Stimulated activated CD8-positive, alpha-beta memory T cell treated with anti-CD3 and anti-CD28 coated beads, Interleukin-7, amount 100 ng/mL, for 24 hours (primary cell): Measurements from ENCODE around the gene CDC42BPA.
"Not testable (repeated sequence)": the region's sequence is repeated elsewhere in the genome, so short reads cannot be mapped to it uniquely, and the experiment has no call there.

Source experiments
- DNase-seq: peaks from one replicate; pipeline ENCODE4 v3.0.0-alpha.2; 2020; ENCODE audit warnings: low read depth

CDC42BPA gene

DNA sequence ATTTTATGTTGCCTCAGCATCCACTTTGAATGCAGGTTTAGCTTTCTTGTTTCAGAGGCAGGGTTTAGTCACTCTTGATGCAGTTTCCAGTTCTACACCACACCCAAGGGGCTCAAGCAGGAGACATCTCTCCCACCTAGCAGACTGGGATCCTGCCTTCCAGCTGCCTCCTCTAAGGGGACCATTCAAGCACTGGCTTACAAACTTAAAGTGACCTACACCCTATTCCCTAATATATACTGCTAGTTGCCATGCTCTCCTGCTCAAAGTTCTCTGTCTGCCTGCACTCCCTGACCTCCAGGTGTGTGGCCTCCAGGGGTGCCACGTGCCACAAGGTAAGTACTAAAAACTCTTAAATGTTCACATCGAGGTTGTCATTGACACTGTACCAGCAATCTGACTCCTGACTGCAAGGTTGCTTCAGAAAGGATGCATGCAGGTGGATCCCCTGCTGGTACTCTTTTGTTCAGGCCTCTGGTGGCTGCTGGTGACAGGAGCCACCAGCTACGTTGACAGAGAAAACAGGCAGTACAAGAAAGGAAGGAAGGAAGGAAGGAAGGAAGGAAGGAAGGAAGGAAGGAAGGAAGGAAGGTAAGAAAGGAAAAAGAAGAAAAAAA, 192.3 kb downstream of the CDC42BPA start:
- no peak for DNase-seq

DNA sequence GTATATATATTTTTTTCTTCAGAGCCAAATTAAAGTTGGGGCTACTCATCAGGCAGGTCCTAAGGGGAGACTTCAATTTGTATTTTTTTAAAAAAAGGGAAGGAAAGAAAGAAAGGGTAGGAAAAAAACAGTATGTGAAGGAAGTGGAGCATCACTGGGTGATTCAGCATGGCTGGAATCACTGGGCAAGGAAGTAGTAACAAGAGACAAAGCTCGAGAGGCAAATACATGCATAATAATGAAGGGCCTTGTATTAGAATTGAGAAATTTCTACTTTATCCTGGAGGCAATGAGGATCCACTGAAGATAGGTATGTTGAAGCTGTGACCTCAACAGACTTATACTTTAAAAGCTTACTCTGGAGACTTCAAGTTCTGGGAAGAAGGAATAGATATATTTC, 193.8 kb downstream of the CDC42BPA start:
- no peak for DNase-seq

- no peak for DNase-seq
Observed at GRCh38 chr1:227120826-227121225, 197.5 kb downstream of the CDC42BPA start.

DNA sequence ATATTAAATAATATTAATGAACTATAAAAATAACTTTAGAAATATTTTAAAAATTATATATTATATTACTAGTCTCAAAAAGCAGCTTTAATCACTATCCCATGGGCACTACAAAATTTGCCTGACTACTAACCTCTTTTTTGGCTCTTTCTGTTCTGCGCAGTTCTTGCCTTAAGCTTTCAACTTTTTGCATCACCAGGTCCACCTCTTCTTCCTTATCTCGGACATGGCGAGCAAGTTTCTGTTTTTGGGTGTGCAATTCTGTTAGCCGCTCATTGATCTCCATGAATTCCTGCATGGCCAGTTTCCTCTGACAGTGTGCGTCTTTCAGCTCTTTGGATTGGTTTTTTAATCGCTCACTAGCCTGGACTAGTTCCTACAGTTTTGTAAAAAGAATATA, 205.8 kb downstream of the CDC42BPA start:
- no peak for DNase-seq

DNA sequence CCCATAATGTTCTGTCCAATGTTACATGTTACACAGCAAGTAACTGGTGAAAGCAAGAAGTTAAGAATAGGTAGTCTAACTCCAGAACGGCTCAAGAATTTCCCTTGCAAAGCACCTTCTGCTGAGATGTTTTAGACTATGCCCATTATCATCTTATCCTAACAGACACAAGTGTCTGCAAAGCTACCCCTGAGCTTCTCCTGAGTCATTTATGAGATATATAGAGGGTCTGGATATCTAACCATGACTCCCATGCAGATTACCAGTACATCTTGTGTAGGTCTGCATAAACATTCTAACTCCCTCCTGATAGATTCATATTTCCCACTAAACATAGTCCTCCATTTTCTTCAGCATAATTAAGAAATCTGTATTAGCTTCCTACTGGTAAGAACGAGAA, 206.5 kb downstream of the CDC42BPA start:
- DNase-seq, result no peak

DNA sequence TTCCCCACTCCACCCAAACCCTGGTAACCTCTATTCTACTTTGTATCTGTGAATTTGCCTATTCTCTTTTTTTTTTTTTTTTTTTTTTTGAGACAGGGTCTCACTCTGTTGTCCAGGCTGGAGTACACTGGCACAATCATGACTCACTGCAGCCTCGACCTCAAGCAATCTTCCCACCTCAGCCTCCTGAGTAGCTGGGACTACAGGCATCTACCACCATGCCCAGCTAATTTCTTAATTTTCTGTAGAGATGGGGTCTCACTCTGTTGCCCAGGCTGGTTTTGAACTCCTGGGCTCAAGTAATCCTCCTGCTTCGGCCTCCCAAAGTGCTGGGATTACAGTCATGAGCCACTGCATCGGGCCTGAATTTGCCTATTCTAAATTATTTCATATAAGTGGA, 213.0 kb downstream of the CDC42BPA start:
- not testable (repeated sequence) for DNase-seq

- no peak for DNase-seq
Observed at GRCh38 chr1:227102056-227102455, 216.2 kb downstream of the CDC42BPA start.

DNA sequence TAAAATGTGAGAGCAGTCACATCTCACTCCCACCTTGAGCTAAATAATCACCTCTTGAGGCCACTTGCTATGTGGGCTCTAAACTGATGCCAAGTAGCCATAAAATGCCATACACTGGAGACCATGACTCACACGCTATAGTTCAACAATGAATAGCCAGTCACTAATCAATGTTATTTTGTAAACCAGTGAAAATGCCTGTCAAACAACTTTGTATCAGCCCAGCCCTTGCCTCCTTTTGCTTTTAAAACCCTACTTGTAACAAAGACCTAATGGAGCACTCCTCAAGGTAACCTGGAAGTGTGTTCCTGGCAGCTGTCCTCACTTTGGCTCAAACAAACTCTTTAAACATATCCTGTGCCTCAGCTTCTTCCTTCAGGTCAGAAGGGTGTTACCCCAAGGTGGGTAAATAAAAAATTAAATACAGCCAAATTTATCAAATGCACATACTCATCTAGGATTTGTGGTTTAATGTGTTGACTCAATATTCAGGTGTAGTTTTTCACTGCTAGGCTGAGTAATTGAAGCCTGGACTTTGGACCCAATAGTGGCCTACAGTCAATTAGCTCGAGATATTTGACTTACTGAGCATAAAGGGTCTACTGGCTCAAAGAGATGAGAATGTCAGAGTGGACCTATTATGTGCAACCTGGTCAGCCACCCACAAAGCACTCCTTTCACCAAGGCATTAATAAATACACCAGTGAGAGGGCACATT, 223.9 kb downstream of the CDC42BPA start:
- no peak for DNase-seq

DNA sequence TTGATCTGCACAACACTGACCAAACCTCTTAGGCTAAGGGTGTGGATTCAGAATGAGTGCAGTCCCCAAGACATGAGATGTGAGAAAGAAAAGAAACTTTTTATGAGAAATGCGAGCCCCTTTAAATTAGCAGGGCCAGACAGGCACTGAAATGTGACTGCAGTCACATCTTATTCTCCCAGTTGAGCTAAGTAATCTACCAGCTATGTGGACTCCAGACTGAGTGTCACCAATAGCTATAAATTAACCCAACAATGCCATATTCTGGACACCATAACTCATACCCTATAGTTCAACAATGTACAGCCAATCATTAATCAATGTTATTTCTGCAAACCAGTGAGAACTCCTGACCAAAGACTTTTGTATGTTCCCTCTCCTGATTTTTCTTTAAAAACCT, 225.0 kb downstream of the CDC42BPA start:
- DNase-seq, result no peak

DNA sequence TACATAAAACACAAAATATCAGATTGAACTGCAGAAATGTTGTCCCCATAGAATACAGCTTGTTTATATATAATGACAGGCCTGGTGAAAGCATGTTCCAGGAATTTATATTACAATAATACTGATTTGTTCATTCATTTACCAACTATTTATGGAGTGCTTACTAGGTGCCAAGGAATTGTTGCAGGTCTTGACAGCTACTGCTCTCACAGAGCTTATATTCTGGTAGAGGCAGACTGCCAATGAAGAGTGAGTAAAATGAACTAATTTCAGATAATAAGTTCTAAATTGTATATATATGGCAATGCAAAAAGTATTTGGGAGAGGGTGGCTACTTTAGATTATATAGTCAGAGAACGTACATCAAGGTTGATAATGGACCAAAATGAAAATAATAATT, 226.2 kb downstream of the CDC42BPA start:
- DNase-seq, result no peak

DNA sequence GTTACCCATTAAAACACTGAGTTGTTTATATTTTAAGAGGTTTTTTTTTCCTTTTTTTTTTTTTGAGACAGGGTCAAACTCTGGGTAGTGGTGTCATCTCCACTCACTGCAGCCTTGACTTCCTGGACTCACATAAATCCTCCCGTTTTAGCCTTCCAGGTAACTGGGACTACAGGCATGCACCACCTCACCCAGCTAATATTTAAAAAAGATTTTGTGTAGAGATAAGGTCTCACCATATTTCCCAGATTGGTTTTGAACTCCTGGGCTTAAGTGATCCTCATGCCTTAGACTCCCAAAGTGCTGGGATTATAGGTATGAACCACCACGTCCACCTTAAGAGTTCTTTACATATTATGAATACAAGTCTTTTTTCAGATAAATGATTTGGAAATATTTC, 231.7 kb downstream of the CDC42BPA start:
- no peak for DNase-seq

- DNase-seq, result no peak
Observed at GRCh38 chr1:227082999-227083746, 235.1 kb downstream of the CDC42BPA start.

- no peak for DNase-seq
Observed at GRCh38 chr1:227077783-227078182, 240.5 kb downstream of the CDC42BPA start.

- DNase-seq, result no peak
Observed at GRCh38 chr1:227073786-227074185, 244.5 kb downstream of the CDC42BPA start.

- DNase-seq, result no peak
Observed at GRCh38 chr1:227072991-227073390, 245.3 kb downstream of the CDC42BPA start.

GRCh38 chr1:227071895-227072587, 246.3 kb downstream of the CDC42BPA start:
- no peak for DNase-seq

DNA sequence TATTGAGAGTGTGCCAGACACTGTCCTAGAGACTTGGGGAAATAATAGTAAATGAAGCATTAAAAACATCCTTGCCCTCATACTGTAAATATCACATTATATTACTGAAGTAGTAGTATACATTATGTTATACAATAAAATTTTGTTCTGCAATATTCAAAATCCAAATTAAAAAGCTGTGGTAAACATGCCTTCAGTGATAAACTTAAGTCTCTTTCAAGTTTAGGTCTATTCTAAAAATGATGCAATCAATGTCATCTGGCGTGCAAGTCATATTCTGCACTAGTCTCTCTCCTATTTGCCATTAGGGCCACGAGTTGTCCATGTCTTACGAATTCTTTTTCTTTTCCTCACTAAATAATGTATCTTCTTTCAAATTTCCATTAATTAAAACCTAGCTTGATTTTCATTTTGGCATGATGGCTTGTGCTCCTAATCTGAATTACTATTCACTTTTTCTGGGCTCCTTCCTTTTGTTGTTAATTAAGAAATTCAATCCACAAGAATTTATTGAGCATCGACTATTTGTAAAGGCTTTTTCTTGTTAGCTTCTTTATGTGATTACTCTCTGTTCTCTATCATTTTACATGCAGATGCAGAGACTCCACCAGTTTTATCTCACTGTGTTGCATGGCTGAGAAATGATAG, 247.5 kb downstream of the CDC42BPA start:
- DNase-seq, result no peak

DNA sequence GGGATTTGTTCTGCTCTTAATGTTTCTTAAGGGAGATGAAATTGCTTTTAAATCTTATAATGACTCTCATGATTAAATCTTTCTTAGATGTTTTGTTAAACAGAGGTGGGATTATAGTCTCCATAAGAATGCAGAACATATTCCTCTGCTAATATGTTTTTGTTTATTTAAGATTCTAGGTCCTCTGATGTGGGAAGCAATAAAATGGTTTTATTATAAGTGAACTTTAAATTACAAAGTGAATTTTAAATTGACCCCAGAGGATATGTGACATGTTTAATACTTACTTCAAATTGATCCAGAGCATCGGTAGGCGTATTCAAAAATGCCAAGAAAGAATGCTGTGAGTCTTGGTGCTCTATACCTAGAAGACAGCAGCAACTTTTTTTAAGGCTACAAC, 248.8 kb downstream of the CDC42BPA start:
- DNase-seq, result no peak

DNA sequence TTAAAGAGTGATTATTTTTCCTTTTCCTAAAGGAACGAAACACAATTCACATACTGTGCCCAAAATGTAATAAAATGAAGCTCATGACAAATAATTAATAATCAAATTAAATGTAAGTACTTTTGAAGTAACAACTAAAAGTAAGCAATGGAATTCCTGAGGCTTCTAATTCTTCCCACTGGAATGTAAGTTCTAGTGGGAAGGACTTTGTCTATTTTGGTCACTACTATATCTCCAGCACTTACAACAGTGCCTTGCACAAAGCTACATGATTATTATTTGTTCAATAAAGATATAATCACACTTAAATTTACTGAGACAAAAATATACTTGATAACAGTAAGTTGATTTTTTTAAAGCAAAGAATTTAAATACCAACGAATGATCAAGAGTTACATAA, 249.4 kb downstream of the CDC42BPA start:
- no peak for DNase-seq

GRCh38 chr1:227066999-227067398, 251.3 kb downstream of the CDC42BPA start:
- no peak for DNase-seq

DNA sequence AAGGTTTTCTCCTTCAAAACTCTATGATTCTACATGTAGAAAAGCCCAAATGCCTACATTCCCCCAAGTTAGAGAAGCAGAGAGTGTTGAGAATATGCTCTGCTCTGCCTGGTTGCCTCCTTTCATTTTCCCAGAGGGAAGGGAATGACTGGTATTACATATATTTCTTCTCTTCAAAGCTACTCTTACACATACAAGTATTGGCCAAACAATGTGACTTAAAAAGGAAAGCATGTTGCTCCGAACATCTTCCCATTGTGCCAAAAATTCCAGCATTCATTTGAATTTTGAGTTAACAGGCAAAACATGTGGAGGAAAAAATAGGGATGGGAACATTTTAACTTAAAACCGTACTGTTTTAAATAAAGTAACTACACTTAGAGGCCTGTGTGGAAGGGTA, 253.0 kb downstream of the CDC42BPA start:
- no peak for DNase-seq

GRCh38 chr1:227062306-227062705, 256.0 kb downstream of the CDC42BPA start:
- no peak for DNase-seq
